Pons (tissue), 1 donor: ENCODE measurements around the gene FAM149A.

Source experiments
- DNase-seq: peaks from one replicate; pipeline ENCODE4 v3.0.0-alpha.2; 2016; ENCODE audit warnings: low spot score

FAM149A gene

GRCh38 chr4:186104114-186104889 is at the start of gene FAM149A:
TSS of gene FAM149A (plus strand) at chr4:186104704.
- DNase-seq: peak; percentile 10

DNA sequence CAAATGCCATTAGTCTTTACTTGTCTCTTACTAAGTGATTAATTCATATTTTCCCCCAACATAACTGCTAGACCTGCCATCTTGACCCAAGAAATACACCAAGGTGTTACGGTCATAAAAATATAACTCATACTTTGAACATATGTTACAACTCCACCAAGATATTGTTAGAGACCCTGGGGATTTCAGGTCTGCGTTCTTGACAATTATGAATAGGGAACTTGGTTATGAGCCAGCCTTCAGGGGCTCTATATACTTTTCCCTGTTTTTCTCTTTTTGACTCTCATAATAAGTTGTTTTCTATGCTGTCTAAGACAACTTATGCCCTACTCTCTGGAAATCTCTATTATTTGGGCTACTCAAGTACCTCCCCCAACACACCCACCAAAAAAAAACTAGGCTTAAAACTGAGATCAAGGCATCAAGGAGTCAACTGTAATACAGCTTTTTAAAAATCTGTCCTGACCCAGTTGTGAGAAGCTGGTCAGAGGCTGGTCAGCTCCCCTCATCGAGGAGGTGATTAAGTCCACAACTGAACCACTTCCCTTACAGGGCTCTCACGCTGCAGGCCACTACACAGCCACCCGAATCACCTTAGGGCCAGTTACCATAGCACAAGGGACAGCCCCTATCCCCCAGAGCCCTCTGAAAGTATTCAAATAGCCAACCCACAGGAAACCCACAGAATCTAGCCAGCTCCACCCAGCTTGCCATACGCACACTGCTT is 46.1 kb upstream of the FAM149A start:
- no peak for DNase-seq

DNA sequence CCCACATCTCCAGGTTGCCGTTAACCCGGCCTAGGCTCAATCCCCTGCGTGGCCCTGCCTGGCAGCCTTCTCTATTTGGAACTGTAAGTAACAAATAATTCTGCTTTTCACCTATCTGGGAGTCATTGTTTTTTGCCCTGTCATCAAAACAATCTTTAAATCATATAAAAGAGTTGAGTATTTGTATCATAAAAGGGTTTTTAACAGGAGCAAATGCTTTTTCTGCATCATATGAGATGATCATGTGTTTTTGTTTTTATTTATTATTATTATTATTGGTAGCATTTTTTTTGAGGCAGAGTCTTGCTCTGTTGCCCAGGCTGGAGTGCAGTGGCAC is 45.6 kb upstream of the FAM149A start:
- no peak for DNase-seq

- peak; percentile 66 for DNase-seq
These were observed 42.6 kb upstream of the FAM149A start for GRCh38 chr4:186061921-186062320.

DNA sequence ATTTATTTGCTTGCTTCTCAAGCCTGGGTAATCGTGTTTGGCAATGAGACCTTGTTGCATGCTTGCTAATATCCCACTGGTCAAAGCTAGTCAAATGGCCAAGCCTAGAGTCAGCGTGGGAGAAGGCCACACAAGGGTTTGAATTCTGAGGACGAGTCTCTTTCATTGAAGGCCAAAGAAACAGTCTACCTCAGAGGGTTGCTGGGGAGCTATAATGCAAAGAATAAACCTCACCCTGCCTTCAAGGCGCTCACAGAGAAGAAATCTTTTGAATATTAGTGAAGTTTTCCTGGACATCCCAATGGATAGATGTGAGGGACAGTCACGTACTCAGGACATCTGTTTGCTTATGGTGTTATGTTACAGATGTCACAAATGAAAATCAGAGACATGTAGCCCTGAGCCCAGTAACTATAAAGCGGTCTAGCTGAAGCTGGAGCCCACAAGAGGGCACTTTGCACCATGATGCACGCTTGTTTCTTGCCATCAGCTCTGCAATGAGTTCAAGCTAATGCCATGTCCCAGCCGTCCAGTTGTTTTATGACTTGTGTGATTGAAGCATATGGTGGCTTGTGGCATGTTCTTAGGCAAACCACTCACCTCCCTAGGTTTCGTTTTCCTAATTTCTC is 36.6 kb upstream of the FAM149A start:
- peak; percentile 91 for DNase-seq

GRCh38 chr4:186068581-186069348 is 35.7 kb upstream of the FAM149A start, which contains the start of gene TLR3:
TSS of gene TLR3 (plus strand) at chr4:186069156. CDS start at chr4:186076620, 7,464 bp downstream.
- peak; percentile 64 for DNase-seq

DNA sequence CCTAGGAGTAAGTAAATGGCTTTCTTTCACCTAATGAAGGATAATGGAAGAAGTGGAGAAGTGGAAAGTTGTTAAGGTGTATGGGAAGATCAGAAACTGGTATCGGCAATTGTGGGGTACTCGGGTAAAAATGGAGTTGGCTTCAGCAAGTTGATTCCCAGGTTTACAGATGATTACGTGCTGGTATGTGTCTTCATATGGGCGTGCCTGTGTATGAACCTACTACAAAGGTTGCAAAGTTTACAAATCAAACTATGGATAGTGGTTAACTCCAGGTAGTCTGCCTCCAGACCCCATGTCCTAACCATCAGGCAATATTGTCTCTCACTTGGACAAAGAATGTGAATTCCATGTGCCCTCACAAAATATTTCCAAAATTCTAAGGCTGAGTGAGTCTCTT is 34.8 kb upstream of the FAM149A start:
- no peak for DNase-seq

DNA sequence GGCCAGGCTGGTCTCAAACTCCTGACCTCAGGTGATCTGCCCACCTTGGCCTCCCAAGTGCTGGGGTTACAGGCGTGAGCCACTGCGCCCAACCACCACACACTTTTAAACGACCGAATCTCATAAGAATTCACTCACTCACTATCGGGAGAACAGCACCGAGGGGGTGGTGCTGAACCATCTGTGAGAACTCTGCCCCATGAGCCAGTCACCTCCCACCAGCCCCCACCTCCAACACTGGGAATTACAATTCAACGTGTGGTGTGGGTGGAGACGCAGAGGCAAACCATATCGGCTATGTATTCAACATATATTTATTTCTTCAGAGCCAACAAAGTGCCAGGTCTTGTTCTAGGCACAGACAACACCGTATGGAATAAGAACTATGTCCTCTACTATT is 32.0 kb upstream of the FAM149A start:
- no peak for DNase-seq

DNA sequence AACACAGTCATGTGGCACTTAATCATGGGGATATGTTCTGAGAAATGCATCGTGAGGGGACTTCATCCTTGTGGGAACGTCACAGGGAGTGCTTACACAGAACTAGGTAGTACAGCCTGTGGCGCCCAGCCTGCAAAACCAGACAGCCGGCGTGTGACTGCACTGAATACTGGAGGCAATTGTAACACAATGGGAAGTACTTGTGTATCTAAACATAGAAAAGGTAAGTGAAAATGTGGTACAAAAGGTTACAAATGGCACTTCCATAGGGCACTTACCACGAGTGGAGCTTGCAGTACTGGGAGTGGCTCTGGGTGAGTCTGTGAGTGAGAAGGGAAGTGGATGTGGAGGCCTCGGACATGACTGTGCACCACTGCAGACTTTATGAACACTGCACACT is 30.3 kb upstream of the FAM149A start:
- peak; percentile 84 for DNase-seq

DNA sequence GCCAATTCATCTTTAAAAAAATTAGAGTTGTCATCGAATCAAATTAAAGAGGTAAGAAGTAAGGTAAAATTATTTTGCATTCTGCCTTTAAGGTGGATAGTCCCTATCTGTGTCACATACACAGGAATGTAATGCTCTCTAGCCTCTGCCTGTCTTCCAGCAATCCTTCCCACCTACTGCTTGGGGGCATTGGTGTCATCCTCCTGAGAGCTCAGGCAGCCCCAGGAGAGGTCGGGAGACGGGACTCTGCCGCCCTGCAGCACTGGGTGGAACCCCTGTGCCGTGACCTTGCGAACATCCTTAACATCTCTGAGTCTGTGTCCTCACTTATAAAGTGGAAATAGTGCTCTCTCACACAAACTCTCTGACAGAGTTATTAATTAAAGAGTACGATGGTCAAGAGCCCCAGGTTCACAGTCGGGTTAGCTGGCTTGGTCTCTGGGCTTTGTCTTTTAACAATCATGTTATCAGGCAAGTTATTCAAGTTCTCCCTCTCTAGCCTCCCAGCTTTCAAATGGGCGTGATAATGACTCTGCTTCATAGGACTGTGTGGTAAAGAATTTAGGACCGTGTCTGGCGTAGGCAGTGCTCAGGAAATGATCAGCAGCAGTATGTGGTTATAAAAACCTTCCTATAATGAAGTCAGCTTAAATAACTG is 25.4 kb upstream of the FAM149A start:
- DNase-seq: no peak

GRCh38 chr4:186079694-186080093 is 24.8 kb upstream of the FAM149A start:
- no peak for DNase-seq

- DNase-seq: no peak
These were observed 23.2 kb upstream of the FAM149A start for GRCh38 chr4:186081202-186081807.

- no peak for DNase-seq
These were observed 22.3 kb upstream of the FAM149A start for GRCh38 chr4:186082221-186082620.

DNA sequence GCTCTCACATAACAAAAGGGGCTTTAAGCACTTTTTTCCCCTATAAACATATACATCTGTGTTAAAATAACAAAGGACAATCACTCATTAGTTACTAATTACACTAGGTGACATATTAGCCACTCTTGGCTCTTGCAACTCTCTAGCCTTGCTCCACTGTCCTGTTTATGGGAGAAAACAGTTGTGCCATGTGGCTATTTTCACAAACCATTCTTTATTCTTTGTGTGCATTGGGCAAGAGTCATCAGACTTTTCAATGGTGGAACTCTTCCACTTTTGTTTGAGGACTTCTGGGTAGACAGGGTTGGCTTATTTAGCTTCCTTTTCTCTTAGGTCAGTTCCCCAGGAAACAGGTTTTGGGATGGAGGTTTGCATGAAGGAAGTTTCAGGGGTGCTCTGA is 16.0 kb upstream of the FAM149A start:
- peak; percentile 39 for DNase-seq

- no peak for DNase-seq
These were observed 12.2 kb upstream of the FAM149A start for GRCh38 chr4:186092296-186092695.

DNA sequence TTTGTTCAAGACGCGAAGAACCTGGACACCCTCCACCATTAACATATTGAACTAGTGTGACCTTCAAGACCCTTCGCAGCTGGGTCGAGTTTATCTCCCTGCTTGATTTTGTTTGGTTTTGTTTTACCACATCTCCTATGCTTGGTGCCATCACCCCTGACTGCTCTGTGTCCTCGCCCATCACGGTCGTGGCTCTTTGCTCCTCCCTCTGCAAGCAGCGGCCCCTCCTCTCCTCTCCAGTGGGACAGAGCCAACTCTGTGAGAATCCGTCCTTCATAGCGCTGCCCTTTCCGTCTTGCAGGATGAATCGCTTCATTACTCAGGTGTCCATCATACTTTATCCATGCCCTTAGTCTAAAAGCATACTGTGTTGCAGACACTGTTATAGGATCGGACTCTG is 9.1 kb upstream of the FAM149A start:
- no peak for DNase-seq

- DNase-seq: no peak
These were observed 7.8 kb upstream of the FAM149A start for GRCh38 chr4:186096681-186097165.

- DNase-seq: no peak
These were observed 7.1 kb upstream of the FAM149A start for GRCh38 chr4:186097386-186097785.

GRCh38 chr4:186102931-186103330 is 1.6 kb upstream of the FAM149A start:
- no peak for DNase-seq

- DNase-seq: no peak
These were observed 564 bp downstream of the FAM149A start for GRCh38 chr4:186104890-186105646.
